Type B pancreatic cell (in vitro differentiated cells): ENCODE measurements around the gene CCDC127. TPM values are rescaled to one million over a fixed set of nuclear protein-coding genes. Genes with fewer than 3 reads are reported as not detected.
"Not testable (repeated sequence)": the region's sequence is repeated elsewhere in the genome, so short reads cannot be mapped to it uniquely, and the experiment has no call there.

Experiments used
- DNase-seq: peaks from one replicate; pipeline ENCODE4 v3.0.0; 2021; ENCODE audit warnings: mixed read lengths; ENCODE audit not compliant: unreplicated experiment; ENCODE audit errors: extremely low spot score
- H3K27ac Mint-ChIP-seq: 2 replicates; pipeline ENCODE4 v1.8.0; 2021; ENCODE audit warnings: mild to moderate bottlenecking, mixed read lengths
- H3K27me3 Mint-ChIP-seq: 2 replicates; pipeline ENCODE4 v1.8.0; 2021; ENCODE audit warnings: mixed read lengths
- H3K36me3 Mint-ChIP-seq: 2 replicates; pipeline ENCODE4 v1.8.0; 2021; ENCODE audit warnings: mixed read lengths
- H3K4me1 Mint-ChIP-seq: one replicate; pipeline ENCODE4 v1.8.0; 2021; ENCODE audit warnings: mixed read lengths; ENCODE audit not compliant: unreplicated experiment
- H3K4me3 Mint-ChIP-seq: 2 replicates; pipeline ENCODE4 v1.8.0; 2021; ENCODE audit warnings: mild to moderate bottlenecking, mixed read lengths
- H3K9me3 Mint-ChIP-seq: 2 replicates; pipeline ENCODE4 v1.8.0; 2021; ENCODE audit warnings: mixed read lengths
- long read RNA-seq: library from polyadenylated mRNA; unstranded; transcript quantifications from one replicate; pipeline ENCODE4 v2.0.0, GENCODE V29; 2020
- total RNA-seq: library from RNA; stranded (reverse); gene quantifications from 2 replicates; pipeline ENCODE4 v1.2.1, GENCODE V29; 2021; ENCODE audit warnings: low replicate concordance
- TF ChIP-seq, protein P1 (sequence below): fragments of 200-600 bp; sonication (generic); conservative IDR thresholded peaks from 2 replicates; pipeline ENCODE4 v1.5.0; 2021; ENCODE audit warnings: antibody characterized with exemption, mild to moderate bottlenecking

The CCDC127 gene, protein sequence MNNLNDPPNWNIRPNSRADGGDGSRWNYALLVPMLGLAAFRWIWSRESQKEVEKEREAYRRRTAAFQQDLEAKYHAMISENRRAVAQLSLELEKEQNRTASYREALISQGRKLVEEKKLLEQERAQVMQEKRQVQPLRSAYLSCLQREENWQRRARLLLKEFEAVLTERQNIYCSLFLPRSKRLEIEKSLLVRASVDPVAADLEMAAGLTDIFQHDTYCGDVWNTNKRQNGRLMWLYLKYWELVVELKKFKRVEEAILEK
- 6.0 and 10.8 TPM in 2 replicates for total RNA-seq
- long read RNA-seq, full-length matches to known transcripts, result 45 of 51 reads
- long read RNA-seq, partial matches to known transcripts, result 0 of 51 reads
- long read RNA-seq, other reads (novel, unspliced or antisense), result 6 of 51 reads

GRCh38 chr5:217494-218456, at the start of gene CCDC127, which contains the start of gene SDHA:
CCDC127 (minus strand) TSS chr5:218153; CDS start chr5:216849, 1,304 bp downstream.
SDHA (plus strand) TSS chr5:218320; CDS start chr5:218356, 36 bp downstream.
- Mint-ChIP-seq H3K4me1 (peaks cover 39% of the 10 kb centered on the region), H3K4me3 (peak within 1 kb of the TSS; percentile 97), H3K36me3 (peaks cover 12% of the 10 kb centered on the region), H3K27ac (peak within 1 kb of the TSS; percentile 87)
- not testable (repeated sequence) for H3K27me3 Mint-ChIP-seq, H3K9me3 Mint-ChIP-seq
- TF ChIP-seq, protein P1, sequence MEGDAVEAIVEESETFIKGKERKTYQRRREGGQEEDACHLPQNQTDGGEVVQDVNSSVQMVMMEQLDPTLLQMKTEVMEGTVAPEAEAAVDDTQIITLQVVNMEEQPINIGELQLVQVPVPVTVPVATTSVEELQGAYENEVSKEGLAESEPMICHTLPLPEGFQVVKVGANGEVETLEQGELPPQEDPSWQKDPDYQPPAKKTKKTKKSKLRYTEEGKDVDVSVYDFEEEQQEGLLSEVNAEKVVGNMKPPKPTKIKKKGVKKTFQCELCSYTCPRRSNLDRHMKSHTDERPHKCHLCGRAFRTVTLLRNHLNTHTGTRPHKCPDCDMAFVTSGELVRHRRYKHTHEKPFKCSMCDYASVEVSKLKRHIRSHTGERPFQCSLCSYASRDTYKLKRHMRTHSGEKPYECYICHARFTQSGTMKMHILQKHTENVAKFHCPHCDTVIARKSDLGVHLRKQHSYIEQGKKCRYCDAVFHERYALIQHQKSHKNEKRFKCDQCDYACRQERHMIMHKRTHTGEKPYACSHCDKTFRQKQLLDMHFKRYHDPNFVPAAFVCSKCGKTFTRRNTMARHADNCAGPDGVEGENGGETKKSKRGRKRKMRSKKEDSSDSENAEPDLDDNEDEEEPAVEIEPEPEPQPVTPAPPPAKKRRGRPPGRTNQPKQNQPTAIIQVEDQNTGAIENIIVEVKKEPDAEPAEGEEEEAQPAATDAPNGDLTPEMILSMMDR, result peak; percentile 42
- DNase-seq, result peak; percentile 100

- TF ChIP-seq, protein P1, result no peak
- Mint-ChIP-seq H3K4me1 (peaks cover 9% of the 10 kb centered on the region), H3K27ac (no peak overlapping the region), H3K4me3 (no peak overlapping the region), H3K27me3 (no peaks in the 10 kb centered on the region), H3K36me3 (peaks cover 10% of the 10 kb centered on the region), H3K9me3 (no peaks in the 10 kb centered on the region)
- no peak for DNase-seq
These were observed 49.8 kb upstream of the CCDC127 start for GRCh38 chr5:267716-268115.

- DNase-seq, H3K27me3 Mint-ChIP-seq, H3K9me3 Mint-ChIP-seq, H3K4me3 Mint-ChIP-seq, H3K27ac Mint-ChIP-seq, H3K4me1 Mint-ChIP-seq: not testable (repeated sequence)
- H3K36me3 Mint-ChIP-seq, result peaks cover 14% of the 10 kb centered on the region
These were observed 48.5 kb upstream of the CCDC127 start for GRCh38 chr5:266311-267026.

GRCh38 chr5:264338-264737, 46.4 kb upstream of the CCDC127 start:
- no peak overlapping the region for H3K4me3 Mint-ChIP-seq
- H3K27me3 Mint-ChIP-seq, result no peaks in the 10 kb centered on the region
- no peaks in the 10 kb centered on the region for H3K9me3 Mint-ChIP-seq
- H3K36me3 Mint-ChIP-seq, result peaks cover 14% of the 10 kb centered on the region
- TF ChIP-seq, protein P1, result no peak
- H3K27ac Mint-ChIP-seq, result peak overlapping the region; percentile 71
- H3K4me1 Mint-ChIP-seq, result no peaks in the 10 kb centered on the region
- DNase-seq, result no peak

- DNase-seq, H3K4me1 Mint-ChIP-seq, H3K4me3 Mint-ChIP-seq, H3K27me3 Mint-ChIP-seq, H3K9me3 Mint-ChIP-seq: not testable (repeated sequence)
- Mint-ChIP-seq H3K27ac (peak overlapping the region; percentile 71), H3K36me3 (peaks cover 16% of the 10 kb centered on the region)
These were observed 45.5 kb upstream of the CCDC127 start for GRCh38 chr5:263275-263974.

- H3K4me1 Mint-ChIP-seq, result no peaks in the 10 kb centered on the region
- H3K4me3 Mint-ChIP-seq, result no peak overlapping the region
- no peaks in the 10 kb centered on the region for H3K27me3 Mint-ChIP-seq
- DNase-seq, result no peak
- no peaks in the 10 kb centered on the region for H3K9me3 Mint-ChIP-seq
- TF ChIP-seq, protein P1, result no peak
- H3K36me3 Mint-ChIP-seq, result peaks cover 26% of the 10 kb centered on the region
- no peak overlapping the region for H3K27ac Mint-ChIP-seq
These were observed 39.2 kb upstream of the CCDC127 start for GRCh38 chr5:257148-257547.

DNA sequence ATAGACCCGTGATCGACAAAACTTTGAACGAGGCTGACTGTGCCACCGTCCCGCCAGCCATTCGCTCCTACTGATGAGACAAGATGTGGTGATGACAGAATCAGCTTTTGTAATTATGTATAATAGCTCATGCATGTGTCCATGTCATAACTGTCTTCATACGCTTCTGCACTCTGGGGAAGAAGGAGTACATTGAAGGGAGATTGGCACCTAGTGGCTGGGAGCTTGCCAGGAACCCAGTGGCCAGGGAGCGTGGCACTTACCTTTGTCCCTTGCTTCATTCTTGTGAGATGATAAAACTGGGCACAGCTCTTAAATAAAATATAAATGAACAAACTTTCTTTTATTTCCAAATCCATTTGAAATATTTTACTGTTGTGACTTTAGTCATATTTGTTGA, 38.4 kb upstream of the CCDC127 start:
- not testable (repeated sequence) for H3K4me1 Mint-ChIP-seq, H3K27me3 Mint-ChIP-seq, H3K4me3 Mint-ChIP-seq, H3K27ac Mint-ChIP-seq, DNase-seq, H3K9me3 Mint-ChIP-seq
- H3K36me3 Mint-ChIP-seq, result peaks cover 25% of the 10 kb centered on the region

GRCh38 chr5:255116-255515, 37.2 kb upstream of the CCDC127 start:
- H3K4me1 Mint-ChIP-seq, DNase-seq, H3K27me3 Mint-ChIP-seq, H3K27ac Mint-ChIP-seq, H3K4me3 Mint-ChIP-seq, H3K9me3 Mint-ChIP-seq: not testable (repeated sequence)
- peaks cover 26% of the 10 kb centered on the region for H3K36me3 Mint-ChIP-seq
